SK-N-SH (cell line): ENCODE results near the gene NAT9. TPM values are rescaled to one million over a fixed set of nuclear protein-coding genes. Genes with fewer than 3 reads are reported as not detected.

Source experiments
- CTCF ChIA-PET: fragments of 300-600, 350-600 bp; formaldehyde crosslinking; extraction: SDS; loops from one replicate; lab custom pipeline; 2021; lab: Yijun Ruan, JAX
- POLR2A ChIA-PET: fragments of 350-600 bp; sonication (Branson Sonifier 250); formaldehyde crosslinking; extraction: SDS; loops from one replicate; lab custom pipeline; 2020; ENCODE audit warnings: antibody characterized with exemption, inconsistent platforms; lab: Yijun Ruan, JAX
- DNase-seq: peaks from one replicate; pipeline ENCODE4 v3.0.0; 2012
- H2AFZ ChIP-seq: fragments of 200-600 bp; sonication (generic); 2 replicates; pipeline ENCODE4 v1.8.1; 2016; ENCODE audit warnings: antibody characterized with exemption, mild to moderate bottlenecking, low read depth
- H3F3A ChIP-seq: fragments of 200-600 bp; sonication (generic); replicated peaks from 2 replicates; pipeline ENCODE3; 2016; ENCODE audit warnings: antibody characterized with exemption, mild to moderate bottlenecking; ENCODE audit not compliant: insufficient read depth
- H3K27ac ChIP-seq, 2 experiments: fragments of 200-500 bp in 1 of 2; fragments of 200-600 bp in 1 of 2; sonication (Bioruptor generic) in 1 of 2; sonication (generic), shearing (Covaris generic) in 1 of 2; 2 replicates each; pipeline versions ENCODE4 v1.5.1 to v1.6.1; 2014 to 2016; ENCODE audit warnings: low read depth in 2 of 2, inconsistent platforms in 1 of 2, low read length in 1 of 2, mild to moderate bottlenecking in 1 of 2, mixed read lengths in 1 of 2
- H3K27me3 ChIP-seq: fragments of 200-600 bp; sonication (generic), shearing (Covaris generic); 2 replicates; pipeline ENCODE4 v1.6.1; 2016; ENCODE audit warnings: mixed run types; ENCODE audit not compliant: insufficient read depth
- H3K36me3 ChIP-seq, 2 experiments: fragments of 200-500 bp in 1 of 2; fragments of 200-600 bp in 1 of 2; sonication (Bioruptor generic) in 1 of 2; sonication (generic) in 1 of 2; replicated peaks in 1 of 2; 2 replicates each; pipeline versions ENCODE3 to v1.5.1; 2014 to 2016; ENCODE audit warnings: low read length in 1 of 2, mild to moderate bottlenecking in 1 of 2; ENCODE audit not compliant: insufficient read depth in 2 of 2, control insufficient read depth in 1 of 2
- H3K4me1 ChIP-seq, 2 experiments: fragments of 200-500 bp in 1 of 2; fragments of 200-600 bp in 1 of 2; sonication (Bioruptor generic) in 1 of 2; sonication (generic), shearing (Covaris generic) in 1 of 2; 2 replicates each; pipeline versions ENCODE4 v1.5.1 to v1.6.1; 2014 to 2016; ENCODE audit warnings: low read depth in 1 of 2, low read length in 1 of 2, mixed run types in 1 of 2; ENCODE audit not compliant: insufficient read depth in 2 of 2, control insufficient read depth in 1 of 2
- H3K4me2 ChIP-seq: fragments of 200-600 bp; sonication (generic), shearing (Covaris generic); 2 replicates; pipeline ENCODE4 v1.6.1; 2017; ENCODE audit warnings: mixed run types
- H3K4me3 ChIP-seq, 2 experiments: fragments of 200-500 bp in 1 of 2; fragments of 200-600 bp in 1 of 2; sonication (Bioruptor generic) in 1 of 2; sonication (generic), shearing (Covaris generic) in 1 of 2; 2 replicates each; pipeline versions ENCODE4 v1.5.1 to v1.8.1; 2014 to 2016; ENCODE audit warnings: low read depth in 2 of 2, inconsistent platforms in 1 of 2, low read length in 1 of 2, mild to moderate bottlenecking in 1 of 2, mixed read lengths in 1 of 2, moderate library complexity in 1 of 2
- H3K79me2 ChIP-seq: fragments of 200-600 bp; sonication (generic); 2 replicates; pipeline ENCODE4 v1.8.1; 2017; ENCODE audit warnings: mild to moderate bottlenecking; ENCODE audit not compliant: insufficient read depth
- H3K9ac ChIP-seq: fragments of 200-600 bp; sonication (generic); 2 replicates; pipeline ENCODE4 v1.6.1; 2017; ENCODE audit warnings: mixed run types
- H3K9me2 ChIP-seq: fragments of 200-600 bp; sonication (generic); 2 replicates; pipeline ENCODE4 v1.6.1; 2017; ENCODE audit warnings: mixed run types
- H3K9me3 ChIP-seq: fragments of 200-600 bp; sonication (generic); 2 replicates; pipeline ENCODE4 v1.6.1; 2017; ENCODE audit warnings: mixed run types, mild to moderate bottlenecking, moderate library complexity
- H4K20me1 ChIP-seq: fragments of 200-600 bp; sonication (generic); 2 replicates; pipeline ENCODE4 v1.6.1; 2017; ENCODE audit warnings: mild to moderate bottlenecking, mixed run types; ENCODE audit not compliant: insufficient read depth
- CHD2 ChIP-seq: fragments of 150-350 bp; IDR thresholded peaks from 2 replicates; pipeline ENCODE4 v1.6.1; 2018; ENCODE audit warnings: low read length; ENCODE audit not compliant: partially characterized antibody
- ELF1 ChIP-seq: IDR thresholded peaks from 2 replicates; pipeline ENCODE4 v1.4.0; 2012
- EZH2phosphoT487 ChIP-seq: fragments of 200-600 bp; sonication (generic); IDR thresholded peaks from 2 replicates; pipeline ENCODE4 v1.6.1; 2017; ENCODE audit warnings: low read depth, mixed run types, mild to moderate bottlenecking, antibody characterized with exemption, moderate library complexity, borderline replicate concordance
- FOSL2 ChIP-seq: IDR thresholded peaks from 2 replicates; pipeline ENCODE4 v1.4.0; 2012; ENCODE audit warnings: low read depth, mild to moderate bottlenecking, moderate library complexity, borderline replicate concordance
- IRF3 ChIP-seq: fragments of 150-350 bp; IDR thresholded peaks from 2 replicates; pipeline ENCODE4 v1.6.1; 2016; ENCODE audit warnings: mild to moderate bottlenecking, low read depth, low read length
- NFIC ChIP-seq: IDR thresholded peaks from 2 replicates; pipeline ENCODE4 v1.4.0; 2012; ENCODE audit warnings: borderline replicate concordance
- NRF1 ChIP-seq: IDR thresholded peaks from 2 replicates; pipeline ENCODE4 v1.6.1; 2012; ENCODE audit warnings: low read depth, mild to moderate bottlenecking, low read length
- RXRA ChIP-seq: IDR thresholded peaks from 2 replicates; pipeline ENCODE4 v1.4.0; 2012; ENCODE audit warnings: low read depth, mild to moderate bottlenecking, borderline replicate concordance
- USF2 ChIP-seq: fragments of 150-350 bp; IDR thresholded peaks from 2 replicates; pipeline ENCODE4 v1.6.1; 2017; ENCODE audit warnings: antibody characterized with exemption, low read length, low read depth, borderline replicate concordance
- ZBTB33 ChIP-seq: IDR thresholded peaks from 2 replicates; pipeline ENCODE4 v1.4.0; 2012; ENCODE audit warnings: low read depth, borderline replicate concordance
- WGBS: methylation state at CpG from one replicate; pipeline ENCODE4 v1.1.6; 2017; ENCODE audit warnings: low lambda C conversion rate; 5-methylcytosine and 5-hydroxymethylcytosine counted together
- polyA plus RNA-seq, 3 experiments: library from polyadenylated mRNA; depleted of rRNA; stranded (reverse); fragments of >200 nt; gene quantifications; 2 replicates each; pipeline ENCODE4 v1.2.3, GENCODE V29; 2012
- TF ChIP-seq, protein P1 (sequence below): fragments of 200-600 bp; sonication (generic); IDR thresholded peaks from 2 replicates; pipeline ENCODE4 v1.6.1; 2017; ENCODE audit warnings: antibody characterized with exemption, mild to moderate bottlenecking, moderate library complexity

NAT9 gene
- polyA plus RNA-seq, 1 of the 3 experiments (the other 2 are of a cell fraction), result 117 TPM

DNA sequence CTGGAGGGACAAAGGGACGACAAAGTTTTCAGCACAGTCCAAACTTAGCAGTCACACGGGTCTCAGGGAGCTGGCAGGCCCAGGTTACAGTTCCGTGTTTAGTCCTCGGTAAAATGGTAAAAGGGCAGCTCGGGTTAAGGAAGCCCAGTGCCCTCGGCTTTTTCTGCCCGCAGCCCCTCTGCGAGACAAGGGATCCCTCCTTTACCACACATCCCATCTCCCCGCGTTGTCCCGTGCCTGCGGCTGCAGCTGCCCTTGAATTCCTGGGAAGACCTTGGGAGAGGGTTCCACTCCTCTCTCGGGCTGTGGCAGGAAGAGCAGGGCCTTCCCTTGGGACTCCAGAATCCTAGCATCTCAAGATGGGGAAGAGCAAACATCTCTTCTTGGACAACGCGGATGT lies 46.3 kb downstream of the NAT9 start:
- Histone ChIP-seq H3K4me1 (no peaks in the 10 kb centered on the region), H3K9me2 (no peaks in the 10 kb centered on the region), H3K27me3 (peaks cover 9% of the 10 kb centered on the region), H3K9ac (no peak overlapping the region), H3K36me3 (no peaks in the 10 kb centered on the region), H3K4me2 (no peak overlapping the region), H3K9me3 (no peaks in the 10 kb centered on the region), H4K20me1 (no peaks in the 10 kb centered on the region), H3K79me2 (no peaks in the 10 kb centered on the region), H3F3A (peaks cover 11% of the 10 kb centered on the region), H3K27ac (no peak overlapping the region), H2AFZ (no peak overlapping the region), H3K4me3 (no peak overlapping the region)
- CTCF ChIA-PET, result interaction anchor here (0.7 to 2.4 kb wide), 3 partner anchors 62 to 164 kb away, joined by 3 to 10 read pairs (median 3); no protein-coding TSS in a partner anchor
- 65% methylated on average over 15 of the region's 15 CpGs for WGBS
- no peak for TF ChIP-seq EZH2phosphoT487
- no peak for TF ChIP-seq CHD2
- no peak for TF ChIP-seq FOSL2
- DNase-seq, result no peak
- POLR2A ChIA-PET, result no interaction called here

GRCh38 chr17:74729368-74729767 lies 46.8 kb downstream of the NAT9 start:
- TF ChIP-seq USF2 (no peak), NRF1 (no peak)
- Histone ChIP-seq H3K4me3 (no peak overlapping the region), H3K27ac (no peak overlapping the region), H3K4me1 (no peaks in the 10 kb centered on the region), H3K9me2 (no peaks in the 10 kb centered on the region), H4K20me1 (no peaks in the 10 kb centered on the region), H3K36me3 (no peaks in the 10 kb centered on the region), H3F3A (peaks cover 11% of the 10 kb centered on the region), H3K9ac (no peak overlapping the region), H3K9me3 (no peaks in the 10 kb centered on the region), H3K27me3 (peaks cover 4% of the 10 kb centered on the region; the same call in 1 of the 2 replicates), H3K79me2 (no peaks in the 10 kb centered on the region), H2AFZ (no peak overlapping the region), H3K4me2 (no peak overlapping the region)
- POLR2A ChIA-PET, result no interaction called here
- CTCF ChIA-PET, result interaction anchor here (0.7 to 2.4 kb wide), 3 partner anchors 62 to 163 kb away, joined by 3 to 10 read pairs (median 3); no protein-coding TSS in a partner anchor
- DNase-seq, result no peak
- 66% methylated on average over 5 of the region's 5 CpGs for WGBS

DNA sequence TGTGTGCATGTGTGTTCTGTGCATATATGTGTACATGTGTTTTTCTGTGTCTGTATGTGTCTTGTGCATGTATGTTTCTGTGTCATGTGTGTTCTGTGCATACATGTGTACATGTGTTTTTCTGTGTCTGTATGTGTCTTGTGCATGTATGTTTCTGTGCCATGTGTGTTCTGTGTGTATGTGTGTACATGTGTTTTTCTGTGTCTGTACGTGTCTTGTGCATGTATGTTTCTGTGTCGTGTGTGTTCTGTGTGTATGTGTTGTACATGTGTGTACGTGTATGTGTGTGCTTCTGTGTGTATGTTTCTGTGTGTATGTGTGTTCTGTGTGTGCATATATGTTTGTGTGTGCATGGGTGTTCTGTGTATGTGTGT lies 47.5 kb downstream of the NAT9 start:
- no peak for DNase-seq
- H3K9me3 ChIP-seq, result no peaks in the 10 kb centered on the region
- H3K27ac ChIP-seq, result no peak overlapping the region
- ChIA-PET POLR2A (no interaction called here), CTCF (interaction anchor here (2.4 kb wide), 1 partner anchor 72 kb away, joined by 10 read pairs; no protein-coding TSS in a partner anchor)
- H3K4me1 ChIP-seq, result no peaks in the 10 kb centered on the region
- no peak overlapping the region for H3K4me2 ChIP-seq
- H3K36me3 ChIP-seq, result no peaks in the 10 kb centered on the region
- no peak overlapping the region for H3K4me3 ChIP-seq
- TF ChIP-seq NRF1 (no peak), NFIC (no peak), RXRA (no peak), ZBTB33 (no peak), CHD2 (no peak), ELF1 (no peak), EZH2phosphoT487 (no peak), IRF3 (no peak)
- TF ChIP-seq, protein P1, sequence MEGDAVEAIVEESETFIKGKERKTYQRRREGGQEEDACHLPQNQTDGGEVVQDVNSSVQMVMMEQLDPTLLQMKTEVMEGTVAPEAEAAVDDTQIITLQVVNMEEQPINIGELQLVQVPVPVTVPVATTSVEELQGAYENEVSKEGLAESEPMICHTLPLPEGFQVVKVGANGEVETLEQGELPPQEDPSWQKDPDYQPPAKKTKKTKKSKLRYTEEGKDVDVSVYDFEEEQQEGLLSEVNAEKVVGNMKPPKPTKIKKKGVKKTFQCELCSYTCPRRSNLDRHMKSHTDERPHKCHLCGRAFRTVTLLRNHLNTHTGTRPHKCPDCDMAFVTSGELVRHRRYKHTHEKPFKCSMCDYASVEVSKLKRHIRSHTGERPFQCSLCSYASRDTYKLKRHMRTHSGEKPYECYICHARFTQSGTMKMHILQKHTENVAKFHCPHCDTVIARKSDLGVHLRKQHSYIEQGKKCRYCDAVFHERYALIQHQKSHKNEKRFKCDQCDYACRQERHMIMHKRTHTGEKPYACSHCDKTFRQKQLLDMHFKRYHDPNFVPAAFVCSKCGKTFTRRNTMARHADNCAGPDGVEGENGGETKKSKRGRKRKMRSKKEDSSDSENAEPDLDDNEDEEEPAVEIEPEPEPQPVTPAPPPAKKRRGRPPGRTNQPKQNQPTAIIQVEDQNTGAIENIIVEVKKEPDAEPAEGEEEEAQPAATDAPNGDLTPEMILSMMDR, result no peak
- no peak overlapping the region for H2AFZ ChIP-seq
- 44% methylated on average over 3 of the region's 3 CpGs for WGBS
- no peaks in the 10 kb centered on the region for H3K9me2 ChIP-seq
- H3F3A ChIP-seq, result peaks cover 11% of the 10 kb centered on the region
- H4K20me1 ChIP-seq, result no peaks in the 10 kb centered on the region
- H3K27me3 ChIP-seq, result no peaks in the 10 kb centered on the region; the same call in 1 of the 2 replicates
- no peaks in the 10 kb centered on the region for H3K79me2 ChIP-seq
- no peak overlapping the region for H3K9ac ChIP-seq
